ENCODE measurements around the gene PSMC3IP. TPM values are rescaled to one million over a fixed set of nuclear protein-coding genes. Genes with fewer than 3 reads are reported as not detected.

The PSMC3IP gene
- total and polyA plus RNA-seq, 2 experiments from 2014 or later, result 18.5 to 29.5 TPM

DNA sequence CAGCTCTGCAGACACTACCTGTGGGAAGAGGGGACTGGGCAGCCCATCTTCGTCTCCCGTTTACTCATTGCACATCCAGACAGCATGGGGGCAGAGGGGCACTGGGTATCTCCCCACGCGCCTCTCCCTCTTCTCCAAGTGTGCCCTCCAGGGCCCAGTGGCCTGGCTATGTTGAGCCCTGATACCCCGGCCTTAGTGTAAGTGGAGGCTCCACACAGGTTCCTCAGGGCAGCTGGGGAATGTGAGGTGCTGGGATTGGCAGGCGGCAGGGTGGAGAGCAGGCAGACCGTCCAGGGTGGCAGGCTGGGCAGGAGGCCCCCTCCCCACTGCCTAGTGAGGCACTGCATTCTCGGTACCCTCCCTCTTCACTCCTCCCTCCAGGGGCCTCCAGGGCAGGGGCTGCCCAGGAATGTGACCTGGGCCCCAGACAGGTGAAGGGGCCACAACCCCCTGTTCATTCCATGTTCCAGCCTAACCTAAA lies 54.7 kb downstream of the PSMC3IP start:
- Histone ChIP-seq H3F3A (replicated peaks; ENCODE audit: low read depth) (peaks cover 15% of the 10 kb centered on the region), H3K27ac (ENCODE audit: low read depth) (no peak overlapping the region), H3K4me1 (ENCODE audit: insufficient read depth) (peaks cover 23% of the 10 kb centered on the region), H3K4me2 (no peak overlapping the region), H3K9me2 (ENCODE audit: insufficient read depth) (no peaks in the 10 kb centered on the region), H3K4me3 (no peak overlapping the region), H3K79me2 (replicated peaks; ENCODE audit: insufficient read depth) (no peaks in the 10 kb centered on the region), H4K20me1 (replicated peaks; ENCODE audit: insufficient read depth) (peaks cover 12% of the 10 kb centered on the region), H3K36me3 (ENCODE audit: insufficient read depth) (no peaks in the 10 kb centered on the region), H2AFZ (no peak overlapping the region), H3K27me3 (ENCODE audit: insufficient read depth) (no peaks in the 10 kb centered on the region)
- Mint-ChIP-seq H3K9me3 (no peaks in the 10 kb centered on the region), H3K27ac (no peak overlapping the region), H3K27me3 (ENCODE audit: insufficient read depth, low read depth, poor library complexity) (peaks cover 28% of the 10 kb centered on the region), H3K4me1 (peaks cover 40% of the 10 kb centered on the region), H3K4me3 (no peak overlapping the region; the same call in 2 of the 3 replicates), H3K36me3 (ENCODE audit: low read depth) (peaks cover 22% of the 10 kb centered on the region)
- DNase-seq (ENCODE audit: low spot score), result no peak
- no peak for ATAC-seq
- TF ChIP-seq STAT1 (IDR thresholded peaks at IDR 0.05; ENCODE audit: unreplicated experiment) (no peak), CREB1 (CRISPR knock-in tag; IDR thresholded peaks at IDR 0.05; ENCODE audit: low read depth) (no peak), NANOG (IDR thresholded peaks at IDR 0.05; ENCODE audit: borderline replicate concordance) (no peak), ZNF331 (CRISPR knock-in tag; IDR thresholded peaks at IDR 0.05; ENCODE audit: low read depth) (no peak), ZNF114 (CRISPR knock-in tag; IDR thresholded peaks at IDR 0.05) (no peak), POLR2AphosphoS5 (IDR thresholded peaks at IDR 0.05; ENCODE audit: low read depth) (no peak), EZH2 (IDR thresholded peaks at IDR 0.05; ENCODE audit: low read depth, unreplicated experiment) (no peak), JUNB (IDR thresholded peaks at IDR 0.05; ENCODE audit: unreplicated experiment) (no peak), EZH2phosphoT487 (IDR thresholded peaks at IDR 0.05; ENCODE audit: unreplicated experiment) (no peak)
- TF ChIP-seq, protein P1, sequence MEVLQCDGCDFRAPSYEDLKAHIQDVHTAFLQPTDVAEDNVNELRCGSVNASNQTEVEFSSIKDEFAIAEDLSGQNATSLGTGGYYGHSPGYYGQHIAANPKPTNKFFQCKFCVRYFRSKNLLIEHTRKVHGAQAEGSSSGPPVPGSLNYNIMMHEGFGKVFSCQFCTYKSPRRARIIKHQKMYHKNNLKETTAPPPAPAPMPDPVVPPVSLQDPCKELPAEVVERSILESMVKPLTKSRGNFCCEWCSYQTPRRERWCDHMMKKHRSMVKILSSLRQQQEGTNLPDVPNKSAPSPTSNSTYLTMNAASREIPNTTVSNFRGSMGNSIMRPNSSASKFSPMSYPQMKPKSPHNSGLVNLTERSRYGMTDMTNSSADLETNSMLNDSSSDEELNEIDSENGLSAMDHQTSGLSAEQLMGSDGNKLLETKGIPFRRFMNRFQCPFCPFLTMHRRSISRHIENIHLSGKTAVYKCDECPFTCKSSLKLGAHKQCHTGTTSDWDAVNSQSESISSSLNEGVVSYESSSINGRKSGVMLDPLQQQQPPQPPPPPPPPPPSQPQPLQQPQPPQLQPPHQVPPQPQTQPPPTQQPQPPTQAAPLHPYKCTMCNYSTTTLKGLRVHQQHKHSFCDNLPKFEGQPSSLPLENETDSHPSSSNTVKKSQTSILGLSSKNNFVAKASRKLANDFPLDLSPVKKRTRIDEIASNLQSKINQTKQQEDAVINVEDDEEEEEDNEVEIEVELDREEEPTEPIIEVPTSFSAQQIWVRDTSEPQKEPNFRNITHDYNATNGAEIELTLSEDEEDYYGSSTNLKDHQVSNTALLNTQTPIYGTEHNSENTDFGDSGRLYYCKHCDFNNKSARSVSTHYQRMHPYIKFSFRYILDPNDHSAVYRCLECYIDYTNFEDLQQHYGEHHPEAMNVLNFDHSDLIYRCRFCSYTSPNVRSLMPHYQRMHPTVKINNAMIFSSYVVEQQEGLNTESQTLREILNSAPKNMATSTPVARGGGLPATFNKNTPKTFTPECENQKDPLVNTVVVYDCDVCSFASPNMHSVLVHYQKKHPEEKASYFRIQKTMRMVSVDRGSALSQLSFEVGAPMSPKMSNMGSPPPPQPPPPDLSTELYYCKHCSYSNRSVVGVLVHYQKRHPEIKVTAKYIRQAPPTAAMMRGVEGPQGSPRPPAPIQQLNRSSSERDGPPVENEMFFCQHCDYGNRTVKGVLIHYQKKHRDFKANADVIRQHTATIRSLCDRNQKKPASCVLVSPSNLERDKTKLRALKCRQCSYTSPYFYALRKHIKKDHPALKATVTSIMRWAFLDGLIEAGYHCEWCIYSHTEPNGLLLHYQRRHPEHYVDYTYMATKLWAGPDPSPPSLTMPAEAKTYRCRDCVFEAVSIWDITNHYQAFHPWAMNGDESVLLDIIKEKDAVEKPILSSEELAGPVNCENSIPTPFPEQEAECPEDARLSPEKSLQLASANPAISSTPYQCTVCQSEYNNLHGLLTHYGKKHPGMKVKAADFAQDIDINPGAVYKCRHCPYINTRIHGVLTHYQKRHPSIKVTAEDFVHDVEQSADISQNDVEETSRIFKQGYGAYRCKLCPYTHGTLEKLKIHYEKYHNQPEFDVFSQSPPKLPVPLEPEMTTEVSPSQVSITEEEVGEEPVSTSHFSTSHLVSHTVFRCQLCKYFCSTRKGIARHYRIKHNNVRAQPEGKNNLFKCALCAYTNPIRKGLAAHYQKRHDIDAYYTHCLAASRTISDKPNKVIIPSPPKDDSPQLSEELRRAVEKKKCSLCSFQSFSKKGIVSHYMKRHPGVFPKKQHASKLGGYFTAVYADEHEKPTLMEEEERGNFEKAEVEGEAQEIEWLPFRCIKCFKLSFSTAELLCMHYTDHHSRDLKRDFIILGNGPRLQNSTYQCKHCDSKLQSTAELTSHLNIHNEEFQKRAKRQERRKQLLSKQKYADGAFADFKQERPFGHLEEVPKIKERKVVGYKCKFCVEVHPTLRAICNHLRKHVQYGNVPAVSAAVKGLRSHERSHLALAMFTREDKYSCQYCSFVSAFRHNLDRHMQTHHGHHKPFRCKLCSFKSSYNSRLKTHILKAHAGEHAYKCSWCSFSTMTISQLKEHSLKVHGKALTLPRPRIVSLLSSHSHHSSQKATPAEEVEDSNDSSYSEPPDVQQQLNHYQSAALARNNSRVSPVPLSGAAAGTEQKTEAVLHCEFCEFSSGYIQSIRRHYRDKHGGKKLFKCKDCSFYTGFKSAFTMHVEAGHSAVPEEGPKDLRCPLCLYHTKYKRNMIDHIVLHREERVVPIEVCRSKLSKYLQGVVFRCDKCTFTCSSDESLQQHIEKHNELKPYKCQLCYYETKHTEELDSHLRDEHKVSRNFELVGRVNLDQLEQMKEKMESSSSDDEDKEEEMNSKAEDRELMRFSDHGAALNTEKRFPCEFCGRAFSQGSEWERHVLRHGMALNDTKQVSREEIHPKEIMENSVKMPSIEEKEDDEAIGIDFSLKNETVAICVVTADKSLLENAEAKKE (CRISPR knock-in tag; IDR thresholded peaks at IDR 0.05), result no peak
- TF ChIP-seq, protein P2, sequence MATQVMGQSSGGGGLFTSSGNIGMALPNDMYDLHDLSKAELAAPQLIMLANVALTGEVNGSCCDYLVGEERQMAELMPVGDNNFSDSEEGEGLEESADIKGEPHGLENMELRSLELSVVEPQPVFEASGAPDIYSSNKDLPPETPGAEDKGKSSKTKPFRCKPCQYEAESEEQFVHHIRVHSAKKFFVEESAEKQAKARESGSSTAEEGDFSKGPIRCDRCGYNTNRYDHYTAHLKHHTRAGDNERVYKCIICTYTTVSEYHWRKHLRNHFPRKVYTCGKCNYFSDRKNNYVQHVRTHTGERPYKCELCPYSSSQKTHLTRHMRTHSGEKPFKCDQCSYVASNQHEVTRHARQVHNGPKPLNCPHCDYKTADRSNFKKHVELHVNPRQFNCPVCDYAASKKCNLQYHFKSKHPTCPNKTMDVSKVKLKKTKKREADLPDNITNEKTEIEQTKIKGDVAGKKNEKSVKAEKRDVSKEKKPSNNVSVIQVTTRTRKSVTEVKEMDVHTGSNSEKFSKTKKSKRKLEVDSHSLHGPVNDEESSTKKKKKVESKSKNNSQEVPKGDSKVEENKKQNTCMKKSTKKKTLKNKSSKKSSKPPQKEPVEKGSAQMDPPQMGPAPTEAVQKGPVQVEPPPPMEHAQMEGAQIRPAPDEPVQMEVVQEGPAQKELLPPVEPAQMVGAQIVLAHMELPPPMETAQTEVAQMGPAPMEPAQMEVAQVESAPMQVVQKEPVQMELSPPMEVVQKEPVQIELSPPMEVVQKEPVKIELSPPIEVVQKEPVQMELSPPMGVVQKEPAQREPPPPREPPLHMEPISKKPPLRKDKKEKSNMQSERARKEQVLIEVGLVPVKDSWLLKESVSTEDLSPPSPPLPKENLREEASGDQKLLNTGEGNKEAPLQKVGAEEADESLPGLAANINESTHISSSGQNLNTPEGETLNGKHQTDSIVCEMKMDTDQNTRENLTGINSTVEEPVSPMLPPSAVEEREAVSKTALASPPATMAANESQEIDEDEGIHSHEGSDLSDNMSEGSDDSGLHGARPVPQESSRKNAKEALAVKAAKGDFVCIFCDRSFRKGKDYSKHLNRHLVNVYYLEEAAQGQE (IDR thresholded peaks at IDR 0.05; ENCODE audit: unreplicated experiment), result no peak
- TF ChIP-seq, protein P3, sequence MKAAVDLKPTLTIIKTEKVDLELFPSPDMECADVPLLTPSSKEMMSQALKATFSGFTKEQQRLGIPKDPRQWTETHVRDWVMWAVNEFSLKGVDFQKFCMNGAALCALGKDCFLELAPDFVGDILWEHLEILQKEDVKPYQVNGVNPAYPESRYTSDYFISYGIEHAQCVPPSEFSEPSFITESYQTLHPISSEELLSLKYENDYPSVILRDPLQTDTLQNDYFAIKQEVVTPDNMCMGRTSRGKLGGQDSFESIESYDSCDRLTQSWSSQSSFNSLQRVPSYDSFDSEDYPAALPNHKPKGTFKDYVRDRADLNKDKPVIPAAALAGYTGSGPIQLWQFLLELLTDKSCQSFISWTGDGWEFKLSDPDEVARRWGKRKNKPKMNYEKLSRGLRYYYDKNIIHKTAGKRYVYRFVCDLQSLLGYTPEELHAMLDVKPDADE (IDR thresholded peaks at IDR 0.05), result no peak
- TF ChIP-seq, protein P4, sequence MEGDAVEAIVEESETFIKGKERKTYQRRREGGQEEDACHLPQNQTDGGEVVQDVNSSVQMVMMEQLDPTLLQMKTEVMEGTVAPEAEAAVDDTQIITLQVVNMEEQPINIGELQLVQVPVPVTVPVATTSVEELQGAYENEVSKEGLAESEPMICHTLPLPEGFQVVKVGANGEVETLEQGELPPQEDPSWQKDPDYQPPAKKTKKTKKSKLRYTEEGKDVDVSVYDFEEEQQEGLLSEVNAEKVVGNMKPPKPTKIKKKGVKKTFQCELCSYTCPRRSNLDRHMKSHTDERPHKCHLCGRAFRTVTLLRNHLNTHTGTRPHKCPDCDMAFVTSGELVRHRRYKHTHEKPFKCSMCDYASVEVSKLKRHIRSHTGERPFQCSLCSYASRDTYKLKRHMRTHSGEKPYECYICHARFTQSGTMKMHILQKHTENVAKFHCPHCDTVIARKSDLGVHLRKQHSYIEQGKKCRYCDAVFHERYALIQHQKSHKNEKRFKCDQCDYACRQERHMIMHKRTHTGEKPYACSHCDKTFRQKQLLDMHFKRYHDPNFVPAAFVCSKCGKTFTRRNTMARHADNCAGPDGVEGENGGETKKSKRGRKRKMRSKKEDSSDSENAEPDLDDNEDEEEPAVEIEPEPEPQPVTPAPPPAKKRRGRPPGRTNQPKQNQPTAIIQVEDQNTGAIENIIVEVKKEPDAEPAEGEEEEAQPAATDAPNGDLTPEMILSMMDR (conservative IDR thresholded peaks at IDR 0.05; ENCODE audit: low read depth in 2 of 2), result no peak
